Skin epidermis (tissue), 12 donors: ENCODE results near the gene SATB2.
A peak's percentile ranks its signal among the peaks of the same experiment; 100 is the strongest.

Experiments
- H3K27ac ChIP-seq, 21 experiments: fragments of 200-600 bp; sonication (generic) in 11 of 21; one replicate each; pipeline ENCODE4 v1.5.0; 2020; ENCODE audit warnings: mild to moderate bottlenecking in 3 of 21, inconsistent platforms in 2 of 21, moderate library complexity in 2 of 21
- H3K4me3 ChIP-seq, 7 experiments: fragments of 200-600 bp; sonication (generic) in 2 of 7; one replicate each; pipeline ENCODE4 v1.5.0; 2020; ENCODE audit warnings: inconsistent platforms in 2 of 7, mild to moderate bottlenecking in 2 of 7, moderate library complexity in 1 of 7

The SATB2 gene

GRCh38 chr2:199456383-199457146, 1.2 kb downstream of the SATB2 start:
- peak overlapping the region; percentile 61 to 93 (median 80) for H3K4me3 ChIP-seq
- peak overlapping the region in 2 of 21 experiments; percentile 26 to 50 for H3K27ac ChIP-seq

GRCh38 chr2:199455545-199456382, 2.0 kb downstream of the SATB2 start:
- H3K4me3 ChIP-seq = peak overlapping the region; percentile 4 to 86 (median 31)

DNA sequence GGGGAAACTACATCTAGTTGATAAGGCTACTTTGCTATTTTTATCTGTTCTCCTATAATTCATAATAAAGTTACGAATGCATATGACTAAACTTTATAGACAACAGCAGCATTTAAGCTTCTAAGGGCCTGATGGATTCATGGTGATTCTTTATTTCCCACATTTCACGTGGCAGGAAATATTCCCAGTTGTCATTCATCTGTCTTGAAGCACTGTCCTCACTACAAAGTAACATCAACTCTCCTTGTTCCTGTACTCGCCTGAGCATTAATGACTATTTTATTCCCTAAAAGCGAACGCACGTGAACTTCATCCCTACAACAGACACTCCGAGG, 2.6 kb downstream of the SATB2 start:
- H3K27ac ChIP-seq = no peak overlapping the region
- no peak overlapping the region for H3K4me3 ChIP-seq

More at GRCh38 chr2:199455545-199456382, 2.0 kb downstream of the SATB2 start:
- H3K27ac ChIP-seq = no peak overlapping the region

DNA sequence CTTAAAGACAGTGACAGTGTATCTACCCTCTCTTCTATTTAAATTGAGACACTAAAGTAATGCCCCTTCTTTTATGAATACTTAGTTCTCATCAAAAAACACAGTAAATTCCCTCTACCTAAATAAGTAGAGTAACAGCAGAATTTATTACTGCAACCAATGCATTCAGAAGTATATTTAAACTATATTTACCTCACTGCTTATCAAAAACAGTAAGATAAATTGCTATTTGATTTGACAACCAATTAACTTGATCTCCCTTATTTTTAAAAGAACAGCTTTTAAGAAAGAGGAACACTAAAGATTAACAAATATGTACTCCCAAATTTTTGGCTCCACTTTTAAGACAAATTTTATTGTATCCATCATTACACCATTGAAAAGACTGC, 4.8 kb downstream of the SATB2 start:
- H3K27ac ChIP-seq = no peak overlapping the region
- no peak overlapping the region for H3K4me3 ChIP-seq

GRCh38 chr2:199452260-199452990, 5.3 kb downstream of the SATB2 start:
- Histone ChIP-seq H3K27ac (no peak overlapping the region), H3K4me3 (no peak overlapping the region)

DNA sequence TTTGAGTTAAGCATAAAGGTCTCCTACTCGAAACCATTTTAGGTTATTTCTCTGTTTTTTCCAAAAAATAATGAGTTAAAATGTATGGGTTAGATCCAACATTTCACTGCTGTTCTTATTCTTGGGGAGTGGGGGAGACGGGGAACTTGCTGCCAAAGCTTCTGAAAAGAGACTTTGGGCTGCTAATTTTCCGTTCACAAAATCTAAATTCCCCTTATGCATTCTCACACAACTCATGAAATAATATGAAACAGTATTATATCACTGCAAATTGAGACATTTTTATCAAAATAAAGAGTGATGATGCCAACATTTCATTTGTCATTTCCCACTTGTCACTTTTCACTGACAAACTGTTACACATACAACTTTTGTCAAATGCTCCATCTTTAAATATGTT, 7.8 kb downstream of the SATB2 start:
- no peak overlapping the region for H3K4me3 ChIP-seq

GRCh38 chr2:199449455-199449854, 8.3 kb downstream of the SATB2 start:
- no peak overlapping the region for H3K4me3 ChIP-seq

More for the DNA sequence above, 7.8 kb downstream of the SATB2 start:
- no peak overlapping the region for H3K27ac ChIP-seq

DNA sequence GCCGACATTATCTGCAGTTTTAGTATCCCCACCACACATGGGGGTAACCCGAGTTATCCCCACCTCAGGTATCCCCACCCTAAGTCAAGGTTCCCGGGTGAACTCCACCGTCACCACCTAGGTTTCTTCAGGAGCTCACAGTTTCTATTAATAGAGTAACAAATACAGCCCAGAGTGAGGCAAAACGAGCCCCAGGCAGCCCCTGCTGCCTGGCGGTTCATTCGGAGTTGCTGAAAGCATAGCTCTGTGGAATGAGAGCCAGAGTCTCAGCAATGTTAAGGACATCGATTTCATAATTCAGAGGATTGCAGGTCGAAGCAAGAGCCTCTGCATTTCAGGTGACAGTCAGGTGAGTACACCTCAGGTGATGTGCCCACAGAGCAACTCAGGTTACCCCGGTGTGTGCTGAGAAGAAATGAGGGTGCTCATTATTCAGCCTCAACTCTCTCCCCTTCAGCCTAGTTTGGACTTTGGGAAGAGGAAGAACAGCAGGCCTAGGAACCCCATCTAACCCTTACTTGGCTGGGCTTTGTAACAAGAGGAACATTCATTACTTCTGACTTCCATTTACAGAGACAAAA, 10.7 kb downstream of the SATB2 start:
- Histone ChIP-seq H3K27ac (no peak overlapping the region), H3K4me3 (no peak overlapping the region)

More at GRCh38 chr2:199449455-199449854, 8.3 kb downstream of the SATB2 start:
- H3K27ac ChIP-seq = no peak overlapping the region

- H3K27ac ChIP-seq = no peak overlapping the region
Measured at GRCh38 chr2:199444749-199445148, 13.0 kb downstream of the SATB2 start.

DNA sequence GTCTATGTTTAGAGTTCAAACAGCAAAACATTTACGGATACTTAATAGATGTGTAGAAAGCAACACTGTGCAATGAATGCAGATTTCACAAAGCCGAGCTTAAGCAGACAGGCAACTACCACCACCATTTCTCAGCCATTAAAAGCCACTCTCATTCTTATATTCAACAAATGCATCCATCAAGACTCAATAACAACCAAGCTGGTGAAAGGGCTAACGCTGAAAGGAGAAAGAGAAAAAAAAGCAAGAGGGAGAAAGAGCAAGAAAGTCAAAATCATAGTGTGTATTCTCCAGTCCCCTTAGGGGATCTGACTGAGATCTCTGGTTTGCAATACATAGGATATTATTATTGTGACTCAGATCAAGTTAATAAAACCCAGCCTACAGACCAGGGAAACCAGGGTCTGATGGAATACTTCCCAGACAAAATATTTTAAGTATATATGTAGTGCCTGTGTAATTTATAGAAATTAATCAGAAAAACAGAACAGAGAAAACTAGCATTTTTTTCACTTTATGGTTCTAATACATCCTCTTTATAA, 14.1 kb downstream of the SATB2 start:
- H3K4me3 ChIP-seq = no peak overlapping the region
- H3K27ac ChIP-seq = no peak overlapping the region

More at GRCh38 chr2:199444749-199445148, 13.0 kb downstream of the SATB2 start:
- no peak overlapping the region for H3K4me3 ChIP-seq

DNA sequence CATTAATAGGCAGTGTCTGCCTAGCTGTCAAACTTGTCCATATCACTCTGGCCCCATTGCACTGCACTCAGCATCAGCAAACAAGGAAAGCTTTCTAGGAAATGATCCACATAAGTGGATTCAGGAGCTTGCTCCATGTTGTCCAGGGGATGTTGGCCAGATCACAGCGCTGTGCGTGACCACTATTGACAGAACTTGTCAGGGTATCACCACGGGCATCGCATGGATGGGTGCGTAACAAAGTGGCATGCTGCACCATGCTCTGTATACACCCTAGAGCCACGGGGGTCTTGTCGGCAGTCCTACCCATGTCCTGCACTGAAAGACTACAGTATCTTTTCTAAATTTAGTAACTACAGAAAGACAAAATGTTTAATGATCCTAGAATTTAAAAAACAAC, 15.6 kb downstream of the SATB2 start:
- H3K4me3 ChIP-seq = no peak overlapping the region
- no peak overlapping the region for H3K27ac ChIP-seq

DNA sequence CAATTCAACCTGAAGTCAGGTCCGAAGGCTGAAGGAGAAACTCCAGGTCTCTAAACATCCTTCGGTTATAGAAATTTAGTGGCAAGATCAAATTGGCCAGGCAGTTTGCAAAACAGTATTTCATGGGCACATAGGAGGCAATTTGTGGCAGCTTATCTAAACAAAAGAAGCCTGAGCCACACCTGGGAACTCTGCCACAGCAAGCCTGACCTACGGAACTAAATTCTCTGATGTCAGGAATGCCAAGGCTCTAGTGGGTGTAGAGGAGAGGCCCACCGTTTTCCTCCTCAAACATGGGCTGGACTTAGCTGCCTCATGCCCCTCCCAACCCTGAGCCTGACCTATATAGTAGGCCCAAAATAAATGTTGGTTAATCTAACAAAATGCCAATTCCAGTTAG, 16.0 kb downstream of the SATB2 start:
- H3K27ac ChIP-seq = no peak overlapping the region
- H3K4me3 ChIP-seq = no peak overlapping the region

DNA sequence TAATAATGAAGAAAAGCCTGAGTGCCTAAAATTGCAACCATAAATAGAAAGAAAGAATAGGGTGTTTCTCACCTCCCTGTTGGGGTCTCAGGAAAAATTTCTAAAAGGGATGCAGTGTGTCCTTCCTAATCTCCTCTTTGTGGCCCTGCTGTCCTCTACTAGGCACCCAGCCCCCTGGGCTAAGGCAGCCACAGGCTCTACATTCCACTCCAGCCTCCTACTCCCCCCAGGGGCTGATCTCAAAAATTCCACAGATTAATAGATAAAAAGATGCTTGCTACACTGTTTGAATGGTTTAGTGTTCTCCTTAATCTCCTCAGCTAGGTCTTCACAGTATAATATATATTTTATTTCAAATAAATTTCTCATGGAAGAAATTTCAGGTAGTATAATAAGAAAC, 17.6 kb downstream of the SATB2 start:
- Histone ChIP-seq H3K27ac (no peak overlapping the region), H3K4me3 (no peak overlapping the region)

GRCh38 chr2:199439542-199439941, 18.2 kb downstream of the SATB2 start:
- no peak overlapping the region for H3K27ac ChIP-seq

GRCh38 chr2:199439066-199439465, 18.7 kb downstream of the SATB2 start:
- no peak overlapping the region for H3K27ac ChIP-seq
- no peak overlapping the region for H3K4me3 ChIP-seq

More at GRCh38 chr2:199439542-199439941, 18.2 kb downstream of the SATB2 start:
- H3K4me3 ChIP-seq = no peak overlapping the region

DNA sequence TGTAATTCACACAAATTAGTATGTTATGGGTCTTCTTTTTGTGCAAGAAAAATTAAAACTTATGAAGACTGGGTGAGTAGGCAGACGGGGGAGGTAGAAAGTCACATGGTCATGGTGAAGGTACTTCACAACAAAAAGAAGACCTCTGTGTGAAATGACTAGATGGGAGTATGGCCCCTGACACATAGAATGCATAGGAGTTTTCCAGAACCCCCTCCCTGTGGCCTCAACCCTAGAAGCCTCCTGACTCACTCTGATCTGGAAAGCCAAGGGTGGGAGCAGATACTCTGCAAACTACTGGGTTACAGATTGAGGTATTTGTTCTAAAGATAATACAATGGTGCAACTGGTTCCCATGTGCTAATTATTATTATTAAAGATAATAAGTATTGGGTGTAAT, 23.2 kb downstream of the SATB2 start:
- no peak overlapping the region for H3K27ac ChIP-seq

DNA sequence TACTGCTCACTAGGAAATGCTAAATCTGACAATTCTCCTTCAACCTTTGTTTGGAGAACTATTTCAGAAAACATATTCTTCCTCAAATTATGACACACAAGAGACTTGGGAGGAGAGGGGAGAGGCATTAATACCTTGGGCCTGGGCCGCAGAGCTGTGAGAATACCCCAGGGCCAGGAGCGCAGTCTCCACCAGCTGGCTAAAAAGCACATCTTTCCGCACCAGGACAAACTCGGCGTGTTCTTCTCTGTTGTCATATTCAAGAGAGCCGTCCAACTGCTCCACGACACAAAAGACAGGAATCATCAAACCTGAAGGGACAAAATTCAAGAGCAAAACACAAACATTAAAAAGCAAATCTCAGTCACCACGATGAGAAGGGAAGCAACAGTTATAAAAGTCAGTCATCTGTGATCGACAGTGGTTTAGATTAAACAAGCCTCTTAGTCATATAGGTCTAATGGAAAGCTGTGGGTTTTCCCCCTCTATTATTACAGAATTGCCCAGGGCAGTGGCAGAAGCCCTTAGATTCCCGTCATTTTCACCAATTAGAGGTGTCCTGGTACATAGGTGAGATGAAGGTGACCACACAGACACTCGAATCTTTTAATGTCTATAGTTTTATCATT, 24.4 kb downstream of the SATB2 start:
- Histone ChIP-seq H3K27ac (no peak overlapping the region), H3K4me3 (no peak overlapping the region)

More for the DNA sequence above, 23.2 kb downstream of the SATB2 start:
- no peak overlapping the region for H3K4me3 ChIP-seq

DNA sequence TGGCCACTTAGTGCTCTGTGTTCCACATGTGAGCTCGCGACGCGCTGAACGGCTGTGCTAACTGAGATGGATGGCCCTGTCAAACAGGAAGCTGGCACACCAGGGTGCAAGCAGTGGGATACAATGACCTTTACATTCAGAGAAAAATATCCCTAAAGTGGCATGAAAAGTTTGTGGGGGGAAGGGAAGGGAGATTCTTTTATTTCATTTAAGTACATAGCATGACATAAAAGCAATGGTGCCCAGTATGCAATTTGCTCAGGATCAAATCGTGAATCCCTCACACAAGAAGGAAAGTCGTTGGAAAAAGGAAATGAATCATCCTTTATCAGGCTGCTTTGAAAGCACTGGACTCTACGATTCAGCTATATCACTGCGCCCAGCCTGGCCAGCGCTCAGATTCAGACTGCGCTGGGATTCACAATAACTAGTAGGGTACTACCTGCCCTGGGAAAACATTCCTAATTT, 26.0 kb downstream of the SATB2 start:
- no peak overlapping the region for H3K4me3 ChIP-seq
- no peak overlapping the region for H3K27ac ChIP-seq

- H3K4me3 ChIP-seq = no peak overlapping the region
- H3K27ac ChIP-seq = no peak overlapping the region
Measured at GRCh38 chr2:199430214-199430613, 27.5 kb downstream of the SATB2 start.
